D721Med (cell line): ENCODE results near the gene EPHA4.

Source experiments
- DNase-seq: peaks from one replicate; pipeline ENCODE4 v3.0.0; 2011; ENCODE audit warnings: low spot score; ENCODE audit not compliant: insufficient read length
- FAIRE-seq: peaks from 2 replicates; lab custom pipeline; 2011; peaks lifted over from hg19 to GRCh38; lab: Jason Lieb, UNC
- CTCF ChIP-seq: IDR thresholded peaks from 2 replicates; pipeline ENCODE4 v1.5.1; 2012; ENCODE audit warnings: mild to moderate bottlenecking, control low read depth; ENCODE audit not compliant: insufficient read depth; ENCODE audit errors: missing control alignments

Gene EPHA4

GRCh38 chr2:221410487-221410886 is 161.6 kb downstream of the EPHA4 start:
- TF ChIP-seq CTCF = no peak
- no peak for FAIRE-seq
- no peak for DNase-seq

DNA sequence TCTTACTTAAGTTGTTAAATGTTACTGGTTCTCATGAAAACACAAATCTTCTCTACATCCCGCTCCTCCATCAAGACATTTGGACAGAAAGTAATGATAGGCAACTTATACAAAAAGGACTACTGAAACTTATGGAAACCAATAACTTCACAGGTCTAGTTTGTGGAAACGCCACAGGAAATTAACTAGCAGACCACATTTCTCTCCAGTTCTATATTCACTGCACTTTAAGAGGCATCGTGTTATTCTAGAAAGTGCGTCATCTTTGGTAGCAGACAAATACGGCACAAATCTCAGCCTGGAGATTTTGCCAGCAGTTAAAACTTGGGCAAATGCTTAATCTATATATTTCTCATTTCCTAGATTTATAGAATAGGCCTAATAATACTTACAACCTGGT is 164.3 kb downstream of the EPHA4 start:
- no peak for DNase-seq
- TF ChIP-seq CTCF = no peak
- no peak for FAIRE-seq

GRCh38 chr2:221405521-221405920 is 166.6 kb downstream of the EPHA4 start:
- DNase-seq (no peak), FAIRE-seq (no peak)
- TF ChIP-seq CTCF = no peak

DNA sequence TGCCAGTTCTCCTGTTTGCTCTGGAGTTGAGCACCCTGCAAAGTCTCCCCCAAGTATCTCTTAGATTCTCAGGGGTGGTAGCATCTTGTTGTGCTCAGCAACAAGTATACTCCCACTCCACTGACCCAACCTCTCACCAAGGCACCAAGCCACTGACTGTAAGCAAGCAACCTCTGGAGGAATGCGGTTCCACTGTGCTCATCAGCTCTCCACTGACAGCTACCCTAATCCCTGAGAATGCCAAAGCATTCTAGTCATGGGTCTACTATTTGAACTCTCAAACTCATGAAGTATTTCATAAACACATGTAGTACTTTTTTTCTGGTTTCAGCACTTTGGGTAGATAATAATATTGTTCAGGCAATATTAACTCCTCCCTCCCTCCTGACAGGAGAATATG is 170.0 kb downstream of the EPHA4 start:
- DNase-seq (no peak), FAIRE-seq (no peak)

GRCh38 chr2:221400411-221400810 is 171.7 kb downstream of the EPHA4 start:
- no peak for TF ChIP-seq CTCF
- FAIRE-seq (no peak), DNase-seq (no peak)

More for the DNA sequence above, 170.0 kb downstream of the EPHA4 start:
- TF ChIP-seq CTCF = no peak

- no peak for DNase-seq
- no peak for FAIRE-seq
- no peak for TF ChIP-seq CTCF
Measured at GRCh38 chr2:221399183-221399582, 172.9 kb downstream of the EPHA4 start.

DNA sequence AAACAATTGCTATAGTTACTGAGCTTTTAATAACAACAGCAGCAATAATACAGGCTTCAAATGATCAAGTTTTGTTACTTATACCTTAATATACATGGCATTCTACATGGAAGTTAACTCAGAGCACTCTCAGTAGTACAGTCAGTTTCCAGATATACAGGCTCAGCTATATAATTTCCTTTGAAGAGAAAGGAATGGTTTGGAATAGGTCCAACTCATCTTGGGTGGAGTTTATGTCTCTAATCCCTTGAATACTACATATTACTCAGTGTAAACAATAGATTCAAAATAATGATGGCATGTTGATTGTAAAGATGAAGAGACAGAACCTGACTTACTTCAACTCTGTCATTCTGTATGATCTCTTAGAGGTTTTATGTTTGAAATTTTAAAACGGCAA is 174.9 kb downstream of the EPHA4 start:
- TF ChIP-seq CTCF = no peak
- no peak for DNase-seq
- FAIRE-seq = peak; percentile 68
